ENCODE measurements around the gene SACM1L.

- TF ChIP-seq, protein P1, sequence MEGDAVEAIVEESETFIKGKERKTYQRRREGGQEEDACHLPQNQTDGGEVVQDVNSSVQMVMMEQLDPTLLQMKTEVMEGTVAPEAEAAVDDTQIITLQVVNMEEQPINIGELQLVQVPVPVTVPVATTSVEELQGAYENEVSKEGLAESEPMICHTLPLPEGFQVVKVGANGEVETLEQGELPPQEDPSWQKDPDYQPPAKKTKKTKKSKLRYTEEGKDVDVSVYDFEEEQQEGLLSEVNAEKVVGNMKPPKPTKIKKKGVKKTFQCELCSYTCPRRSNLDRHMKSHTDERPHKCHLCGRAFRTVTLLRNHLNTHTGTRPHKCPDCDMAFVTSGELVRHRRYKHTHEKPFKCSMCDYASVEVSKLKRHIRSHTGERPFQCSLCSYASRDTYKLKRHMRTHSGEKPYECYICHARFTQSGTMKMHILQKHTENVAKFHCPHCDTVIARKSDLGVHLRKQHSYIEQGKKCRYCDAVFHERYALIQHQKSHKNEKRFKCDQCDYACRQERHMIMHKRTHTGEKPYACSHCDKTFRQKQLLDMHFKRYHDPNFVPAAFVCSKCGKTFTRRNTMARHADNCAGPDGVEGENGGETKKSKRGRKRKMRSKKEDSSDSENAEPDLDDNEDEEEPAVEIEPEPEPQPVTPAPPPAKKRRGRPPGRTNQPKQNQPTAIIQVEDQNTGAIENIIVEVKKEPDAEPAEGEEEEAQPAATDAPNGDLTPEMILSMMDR (IDR thresholded peaks at IDR 0.05; ENCODE audit: low read depth, low read length, missing input control): no peak
- TF ChIP-seq GABPA (IDR thresholded peaks at IDR 0.05 in 1 of 2, conservative IDR thresholded peaks at IDR 0.05 in 1 of 2): no peak
- TF ChIP-seq RXRA (IDR thresholded peaks at IDR 0.05): no peak
- TF ChIP-seq ATF3 (IDR thresholded peaks at IDR 0.05): no peak
- TF ChIP-seq REST (IDR thresholded peaks at IDR 0.05): no peak
- TF ChIP-seq HNF4G (IDR thresholded peaks at IDR 0.05): no peak
- TF ChIP-seq ZBTB33 (IDR thresholded peaks at IDR 0.05): no peak
- TF ChIP-seq MAX (IDR thresholded peaks at IDR 0.05): no peak
Measured at GRCh38 chr3:45644791-45645201, 44.4 kb upstream of the SACM1L start.

Data from liver (tissue), 3 donors.